ENCODE measurements around the gene SLC25A34. TPM values are rescaled to one million over a fixed set of nuclear protein-coding genes. Genes with fewer than 3 reads are reported as not detected.

Gene SLC25A34
- polyA plus RNA-seq, 3 donors: 0.08 to 2.7 (median 0.61) TPM

DNA sequence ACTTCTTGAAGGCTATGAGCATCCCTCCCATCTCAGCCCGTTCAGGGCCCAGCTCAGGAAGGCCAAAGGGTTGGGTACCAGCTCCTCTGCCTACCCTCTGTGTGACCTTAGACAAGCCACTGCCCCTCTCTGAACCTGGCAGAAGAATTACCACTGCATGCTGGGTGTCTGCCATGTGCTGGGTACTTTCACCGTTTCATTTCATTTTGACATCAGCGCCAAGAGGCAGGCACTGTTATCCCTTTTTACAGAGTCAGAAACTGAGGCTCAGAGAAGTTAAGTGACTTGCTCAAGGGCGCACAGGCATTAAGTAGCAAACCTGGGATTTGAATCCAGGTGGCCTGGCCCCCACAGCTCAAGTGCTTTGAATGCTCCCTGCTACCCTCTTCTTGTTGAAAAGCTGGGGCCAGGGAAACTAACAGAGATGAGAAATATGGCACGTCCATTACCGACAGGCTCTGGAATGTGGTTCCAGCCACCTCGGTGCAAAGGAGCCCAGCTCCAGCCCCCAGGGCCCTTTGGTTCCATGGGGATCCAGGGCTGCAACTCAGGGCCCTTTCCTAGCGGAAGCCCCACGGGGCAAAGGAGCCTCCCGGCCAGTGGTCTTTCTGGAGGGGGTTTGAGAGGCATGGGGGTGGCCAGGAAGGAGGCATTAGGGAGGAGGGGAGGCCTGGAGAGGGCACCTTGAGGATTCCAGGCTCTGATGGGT lies 12.8 kb downstream of the SLC25A34 start:
- Mint-ChIP-seq H3K4me1 (no peaks in the 10 kb centered on the region), H3K36me3 (no peaks in the 10 kb centered on the region), H3K27ac (no peak overlapping the region), H3K27me3 (ENCODE audit: low read depth in 3 of 3) (peaks cover 3 to 6% (median 3%) of the 10 kb centered on the region in 3 donors), H3K9me3 (peaks cover 0 to 2% (median 0%) of the 10 kb centered on the region in 7 donors), H3K4me3 (no peak overlapping the region)
- WGBS (ENCODE audit: insufficient coverage): 95% methylated on average over 10 of the region's 10 CpGs
- no peak overlapping the region for H3K4me3 ChIP-seq (replicated peaks in 1 of 3; ENCODE audit: low read depth in 2 of 3, low read length in 3 of 3)
- DNase-seq: no peak
- H3K9ac ChIP-seq (ENCODE audit: insufficient read depth, low read length, poor library complexity, severe bottlenecking): no peak overlapping the region
- H3K27me3 ChIP-seq (ENCODE audit: control insufficient read depth in 2 of 2, insufficient read depth in 2 of 2, low read length in 2 of 2): no peaks in the 10 kb centered on the region
- TF ChIP-seq, protein P1, sequence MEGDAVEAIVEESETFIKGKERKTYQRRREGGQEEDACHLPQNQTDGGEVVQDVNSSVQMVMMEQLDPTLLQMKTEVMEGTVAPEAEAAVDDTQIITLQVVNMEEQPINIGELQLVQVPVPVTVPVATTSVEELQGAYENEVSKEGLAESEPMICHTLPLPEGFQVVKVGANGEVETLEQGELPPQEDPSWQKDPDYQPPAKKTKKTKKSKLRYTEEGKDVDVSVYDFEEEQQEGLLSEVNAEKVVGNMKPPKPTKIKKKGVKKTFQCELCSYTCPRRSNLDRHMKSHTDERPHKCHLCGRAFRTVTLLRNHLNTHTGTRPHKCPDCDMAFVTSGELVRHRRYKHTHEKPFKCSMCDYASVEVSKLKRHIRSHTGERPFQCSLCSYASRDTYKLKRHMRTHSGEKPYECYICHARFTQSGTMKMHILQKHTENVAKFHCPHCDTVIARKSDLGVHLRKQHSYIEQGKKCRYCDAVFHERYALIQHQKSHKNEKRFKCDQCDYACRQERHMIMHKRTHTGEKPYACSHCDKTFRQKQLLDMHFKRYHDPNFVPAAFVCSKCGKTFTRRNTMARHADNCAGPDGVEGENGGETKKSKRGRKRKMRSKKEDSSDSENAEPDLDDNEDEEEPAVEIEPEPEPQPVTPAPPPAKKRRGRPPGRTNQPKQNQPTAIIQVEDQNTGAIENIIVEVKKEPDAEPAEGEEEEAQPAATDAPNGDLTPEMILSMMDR (IDR thresholded peaks at IDR 0.05): no peak
- no peaks in the 10 kb centered on the region for H4K20me1 ChIP-seq (ENCODE audit: insufficient read depth, low read length)
- H2AFZ ChIP-seq (ENCODE audit: insufficient read depth, low read depth, low read length, poor library complexity, severe bottlenecking): no peak overlapping the region
- no peaks in the 10 kb centered on the region for H3K9me3 ChIP-seq (replicated peaks in 1 of 2; ENCODE audit: control insufficient read depth in 1 of 2, insufficient read depth in 1 of 2, low read length in 2 of 2)
- intact Hi-C loops (cut with micrococcal nuclease): no loop called here
- H3K4me2 ChIP-seq (replicated peaks; ENCODE audit: extremely low read depth, low read length, poor library complexity, severe bottlenecking): no peak overlapping the region
- no peak overlapping the region for H3K27ac ChIP-seq (ENCODE audit: low read depth in 1 of 2, low read length in 2 of 2)
- no peaks in the 10 kb centered on the region for H3K4me1 ChIP-seq (ENCODE audit: control insufficient read depth in 1 of 2, insufficient read depth in 2 of 2, low read length in 2 of 2)
- no peaks in the 10 kb centered on the region for H3K79me2 ChIP-seq (ENCODE audit: insufficient read depth, low read length)
- no peaks in the 10 kb centered on the region for H3K36me3 ChIP-seq (replicated peaks in 1 of 2; ENCODE audit: control insufficient read depth in 1 of 2, insufficient read depth in 2 of 2, low read length in 2 of 2)

- Mint-ChIP-seq H3K27ac (no peak overlapping the region), H3K36me3 (no peaks in the 10 kb centered on the region), H3K4me3 (no peak overlapping the region), H3K27me3 (ENCODE audit: low read depth in 3 of 3) (peaks cover 4 to 8% (median 6%) of the 10 kb centered on the region in 3 donors), H3K9me3 (peaks cover 0 to 2% (median 0%) of the 10 kb centered on the region in 7 donors), H3K4me1 (no peaks in the 10 kb centered on the region)
- H3K79me2 ChIP-seq (ENCODE audit: insufficient read depth, low read length): no peaks in the 10 kb centered on the region
- WGBS (ENCODE audit: insufficient coverage): 86% methylated on average over 16 of the region's 19 CpGs
- no peak overlapping the region for H3K4me2 ChIP-seq (replicated peaks; ENCODE audit: extremely low read depth, low read length, poor library complexity, severe bottlenecking)
- TF ChIP-seq, protein P1 (IDR thresholded peaks at IDR 0.05): no peak
- no peaks in the 10 kb centered on the region for H3K27me3 ChIP-seq (ENCODE audit: control insufficient read depth in 2 of 2, insufficient read depth in 2 of 2, low read length in 2 of 2)
- no peaks in the 10 kb centered on the region for H3K36me3 ChIP-seq (replicated peaks in 1 of 2; ENCODE audit: control insufficient read depth in 1 of 2, insufficient read depth in 2 of 2, low read length in 2 of 2)
- intact Hi-C loops (cut with micrococcal nuclease): no loop called here
- no peak overlapping the region for H3K27ac ChIP-seq (ENCODE audit: low read depth in 1 of 2, low read length in 2 of 2)
- H3K9me3 ChIP-seq (replicated peaks in 1 of 2; ENCODE audit: control insufficient read depth in 1 of 2, insufficient read depth in 1 of 2, low read length in 2 of 2): no peaks in the 10 kb centered on the region
- no peaks in the 10 kb centered on the region for H3K4me1 ChIP-seq (ENCODE audit: control insufficient read depth in 1 of 2, insufficient read depth in 2 of 2, low read length in 2 of 2)
- no peaks in the 10 kb centered on the region for H4K20me1 ChIP-seq (ENCODE audit: insufficient read depth, low read length)
- no peak overlapping the region for H3K9ac ChIP-seq (ENCODE audit: insufficient read depth, low read length, poor library complexity, severe bottlenecking)
- H3K4me3 ChIP-seq (replicated peaks in 1 of 3; ENCODE audit: low read depth in 2 of 3, low read length in 3 of 3): no peak overlapping the region
- DNase-seq: no peak
- H2AFZ ChIP-seq (ENCODE audit: insufficient read depth, low read depth, low read length, poor library complexity, severe bottlenecking): no peak overlapping the region
These were observed 13.6 kb downstream of the SLC25A34 start for GRCh38 chr1:15749399-15750291.
